SH-SY5Y (cell line): Measurements from ENCODE around the gene CNTNAP3.

Experiments used
- GATA2 ChIP-seq: IDR thresholded peaks from 2 replicates; pipeline ENCODE4 v1.6.1; 2011; ENCODE audit warnings: mild to moderate bottlenecking, low read depth, low read length
- GATA3 ChIP-seq: IDR thresholded peaks from 2 replicates; pipeline ENCODE4 v1.6.1; 2011; ENCODE audit warnings: low read depth, mild to moderate bottlenecking, low read length, moderate library complexity

DNA sequence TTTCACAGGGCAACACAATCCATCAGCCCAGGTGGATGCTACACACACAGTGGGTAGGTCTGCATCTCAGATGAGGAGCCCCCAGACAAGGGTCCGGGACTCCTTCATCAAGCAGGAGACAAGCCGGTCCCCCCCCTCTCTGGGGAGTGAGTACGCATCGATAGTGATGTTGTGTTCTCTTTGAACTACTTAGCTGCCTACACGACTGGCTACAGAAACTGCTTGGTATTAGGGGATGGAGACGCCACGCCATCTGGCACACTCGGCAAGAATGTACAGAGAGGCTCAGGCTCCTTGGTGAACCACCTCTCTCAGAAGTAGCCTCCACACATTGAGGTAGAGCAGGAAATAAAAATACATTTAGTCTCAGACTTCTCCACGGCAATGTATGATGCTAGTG, 179.8 kb downstream of the CNTNAP3 start:
- TF ChIP-seq GATA2 (no peak), GATA3 (no peak)
